ENCODE results near the gene ATP8B2. TPM values are rescaled to one million over a fixed set of nuclear protein-coding genes. Genes with fewer than 3 reads are reported as not detected.
"Not testable (repeated sequence)": the region's sequence is repeated elsewhere in the genome, so short reads cannot be mapped to it uniquely, and the experiment has no call there.

Gene ATP8B2
- polyA plus RNA-seq, 1 donor (not counting 4 experiments of a cell fraction or from before 2014, with no cell fraction given) = 12.5 TPM

- Histone ChIP-seq H3K27me3 (ENCODE audit: control insufficient read depth, extremely low read depth, insufficient read depth, low read length) (no peaks in the 10 kb centered on the region), H3K36me3 (ENCODE audit: control insufficient read depth in 2 of 2, extremely low read depth in 1 of 2, insufficient read depth in 2 of 2, low read length in 2 of 2) (peaks cover 10 to 15% of the 10 kb centered on the region in 2 experiments)
- FAIRE-seq = no peak
Observed at GRCh38 chr1:154337253-154337894, 12.0 kb downstream of the ATP8B2 start.

DNA sequence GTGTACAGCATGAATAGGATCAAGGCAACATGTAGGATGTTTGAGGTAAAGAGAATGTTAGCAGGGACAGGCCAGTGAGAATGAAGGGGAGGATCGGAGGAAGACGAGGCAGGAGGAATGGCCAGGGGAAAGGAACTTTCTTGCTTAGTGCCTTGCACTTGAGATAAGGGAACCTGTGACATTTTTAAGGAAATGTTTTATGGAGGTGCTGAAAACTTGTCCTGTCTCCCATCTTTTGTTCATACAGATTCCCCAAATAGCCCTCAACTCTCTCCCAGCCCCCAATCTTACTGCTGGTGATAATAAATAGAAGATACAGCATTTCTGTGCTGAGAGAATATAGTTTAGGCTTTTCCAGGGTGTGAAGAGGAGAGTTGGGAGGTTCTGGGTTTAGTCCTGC is 13.6 kb downstream of the ATP8B2 start:
- no peak for DNase-seq (ENCODE audit: low read depth, low spot score)
- Histone ChIP-seq H3K9me3 (ENCODE audit: control insufficient read depth, low read depth, low read length) (no peaks in the 10 kb centered on the region), H3K79me2 (ENCODE audit: control insufficient read depth, insufficient read depth, low read length) (no peaks in the 10 kb centered on the region), H3K36me3 (ENCODE audit: control insufficient read depth in 2 of 2, extremely low read depth in 1 of 2, insufficient read depth in 2 of 2, low read length in 2 of 2) (peaks cover 13 to 15% of the 10 kb centered on the region in 2 experiments), H3K4me1 (ENCODE audit: control insufficient read depth, extremely low read depth, insufficient read depth, low read length) (no peaks in the 10 kb centered on the region), H2AFZ (ENCODE audit: control insufficient read depth, low read length) (no peak overlapping the region), H3K4me3 (ENCODE audit: control insufficient read depth in 2 of 3, extremely low read depth in 1 of 3, insufficient read depth in 2 of 3, low read depth in 1 of 3, low read length in 3 of 3) (no peak overlapping the region), H4K20me1 (ENCODE audit: control insufficient read depth, extremely low read depth, insufficient read depth, low read length) (no peaks in the 10 kb centered on the region), H3K4me2 (ENCODE audit: control insufficient read depth, extremely low read depth, insufficient read depth, low read depth, low read length) (no peak overlapping the region), H3K9me1 (ENCODE audit: control insufficient read depth, extremely low read depth, insufficient read depth, low read length) (no peaks in the 10 kb centered on the region), H3K27ac (ENCODE audit: control insufficient read depth, insufficient read depth, low read length) (no peak overlapping the region), H3K9ac (ENCODE audit: control insufficient read depth, extremely low read depth, insufficient read depth, low read length) (no peak overlapping the region), H3K27me3 (ENCODE audit: control insufficient read depth, extremely low read depth, insufficient read depth, low read length) (no peaks in the 10 kb centered on the region)
- TF ChIP-seq CTCF (optimal IDR thresholded peaks at IDR 0.05 in 1 of 3, IDR thresholded peaks at IDR 0.05 in 1 of 3, conservative IDR thresholded peaks at IDR 0.05 in 1 of 3; ENCODE audit: extremely low read depth in 1 of 3, insufficient read depth in 2 of 3, low read length in 3 of 3) (no peak), EZH2 (IDR thresholded peaks at IDR 0.05; ENCODE audit: low read length) (no peak)
- dilution Hi-C loops (cut with MboI; ENCODE audit: extremely low pct_ligation_motif_present, low sequenced_read_pairs) = no loop called here
- no peak for FAIRE-seq

More at GRCh38 chr1:154337253-154337894, 12.0 kb downstream of the ATP8B2 start:
- Histone ChIP-seq H3K9me1 (ENCODE audit: control insufficient read depth, extremely low read depth, insufficient read depth, low read length) (no peaks in the 10 kb centered on the region), H3K9me3 (ENCODE audit: control insufficient read depth, low read depth, low read length) (no peaks in the 10 kb centered on the region), H3K4me1 (ENCODE audit: control insufficient read depth, extremely low read depth, insufficient read depth, low read length) (no peaks in the 10 kb centered on the region), H4K20me1 (ENCODE audit: control insufficient read depth, extremely low read depth, insufficient read depth, low read length) (no peaks in the 10 kb centered on the region), H3K4me3 (ENCODE audit: control insufficient read depth in 2 of 3, extremely low read depth in 1 of 3, insufficient read depth in 2 of 3, low read depth in 1 of 3, low read length in 3 of 3) (no peak overlapping the region), H3K4me2 (ENCODE audit: control insufficient read depth, extremely low read depth, insufficient read depth, low read depth, low read length) (no peak overlapping the region), H3K27ac (ENCODE audit: control insufficient read depth, insufficient read depth, low read length) (no peak overlapping the region), H3K9ac (ENCODE audit: control insufficient read depth, extremely low read depth, insufficient read depth, low read length) (no peak overlapping the region), H2AFZ (ENCODE audit: control insufficient read depth, low read length) (no peak overlapping the region), H3K79me2 (ENCODE audit: control insufficient read depth, insufficient read depth, low read length) (no peaks in the 10 kb centered on the region)
- dilution Hi-C loops (cut with MboI; ENCODE audit: extremely low pct_ligation_motif_present, low sequenced_read_pairs) = no loop called here
- DNase-seq (ENCODE audit: low read depth, low spot score) = no peak
- TF ChIP-seq EZH2 (IDR thresholded peaks at IDR 0.05; ENCODE audit: low read length) (no peak), CTCF (optimal IDR thresholded peaks at IDR 0.05 in 1 of 3, IDR thresholded peaks at IDR 0.05 in 1 of 3, conservative IDR thresholded peaks at IDR 0.05 in 1 of 3; ENCODE audit: extremely low read depth in 1 of 3, insufficient read depth in 2 of 3, low read length in 3 of 3) (no peak)

- H3K27me3 ChIP-seq (ENCODE audit: control insufficient read depth, extremely low read depth, insufficient read depth, low read length); DNase-seq (ENCODE audit: low read depth, low spot score); H3K4me3 ChIP-seq (ENCODE audit: control insufficient read depth in 2 of 3, extremely low read depth in 1 of 3, insufficient read depth in 2 of 3, low read depth in 1 of 3, low read length in 3 of 3); H3K9ac ChIP-seq (ENCODE audit: control insufficient read depth, extremely low read depth, insufficient read depth, low read length); H3K27ac ChIP-seq (ENCODE audit: control insufficient read depth, insufficient read depth, low read length); H3K9me1 ChIP-seq (ENCODE audit: control insufficient read depth, extremely low read depth, insufficient read depth, low read length); H4K20me1 ChIP-seq (ENCODE audit: control insufficient read depth, extremely low read depth, insufficient read depth, low read length); H3K79me2 ChIP-seq (ENCODE audit: control insufficient read depth, insufficient read depth, low read length); H2AFZ ChIP-seq (ENCODE audit: control insufficient read depth, low read length); FAIRE-seq; dilution Hi-C loops (cut with MboI; ENCODE audit: extremely low pct_ligation_motif_present, low sequenced_read_pairs); H3K9me3 ChIP-seq (ENCODE audit: control insufficient read depth, low read depth, low read length); H3K4me2 ChIP-seq (ENCODE audit: control insufficient read depth, extremely low read depth, insufficient read depth, low read depth, low read length); H3K4me1 ChIP-seq (ENCODE audit: control insufficient read depth, extremely low read depth, insufficient read depth, low read length): not testable (repeated sequence)
- peaks cover 17 to 26% of the 10 kb centered on the region in 2 experiments for H3K36me3 ChIP-seq (ENCODE audit: control insufficient read depth in 2 of 2, extremely low read depth in 1 of 2, insufficient read depth in 2 of 2, low read length in 2 of 2)
Observed at GRCh38 chr1:154341366-154341765, 16.0 kb downstream of the ATP8B2 start.
